GM19452 (cell line): ENCODE results near the gene PLS3.

ENCODE experiments used
- ATAC-seq: cut with Tn5 transposase; IDR thresholded peaks from one replicate; pipeline ENCODE4 v1.9.1; 2021; ENCODE audit not compliant: unreplicated experiment

Gene PLS3

GRCh38 chrX:115564243-115564642, 3.3 kb downstream of the PLS3 start:
- no peak for ATAC-seq

DNA sequence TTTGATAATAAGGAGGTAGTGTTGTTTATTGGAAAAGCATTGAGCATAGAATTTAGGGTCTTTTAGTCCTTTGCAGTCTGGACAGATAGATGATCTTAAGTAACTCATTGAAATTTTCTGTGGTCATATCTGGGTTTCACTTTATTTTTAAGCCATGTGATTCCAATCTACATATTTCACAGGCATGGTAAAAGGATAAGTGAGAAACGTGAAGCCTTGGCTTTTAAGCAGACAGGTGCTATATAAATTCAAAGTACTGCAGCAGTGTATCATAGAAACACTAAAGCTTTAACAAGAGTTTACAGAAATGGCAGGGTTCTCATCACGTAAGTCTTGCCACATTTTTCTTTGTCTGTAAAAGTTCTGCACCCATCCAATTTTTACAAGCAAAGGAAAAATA, 4.9 kb downstream of the PLS3 start:
- ATAC-seq: no peak

- ATAC-seq: no peak
Measured at GRCh38 chrX:115571712-115572111, 10.7 kb downstream of the PLS3 start.

DNA sequence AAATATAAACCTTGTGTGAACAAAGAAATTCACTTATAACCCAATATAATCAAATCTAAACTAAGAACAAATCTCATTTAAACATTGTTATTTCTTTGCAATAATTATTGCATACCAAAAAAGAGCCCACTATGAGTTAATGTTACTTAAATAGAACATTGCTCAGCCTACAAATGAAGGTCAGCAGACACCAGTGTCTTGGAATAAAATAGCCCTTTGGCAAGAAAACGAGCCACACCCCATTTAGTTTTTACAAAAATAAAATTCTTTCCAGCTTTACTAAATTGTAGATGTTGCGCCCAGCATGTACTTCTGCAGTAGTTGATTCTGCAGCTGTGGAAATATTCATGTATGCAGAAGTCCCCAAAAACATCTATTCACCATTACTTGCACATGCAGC, 12.2 kb downstream of the PLS3 start:
- ATAC-seq: no peak

GRCh38 chrX:115576676-115577075, 15.7 kb downstream of the PLS3 start:
- ATAC-seq: no peak

- ATAC-seq: no peak
Measured at GRCh38 chrX:115579327-115579726, 18.4 kb downstream of the PLS3 start.

DNA sequence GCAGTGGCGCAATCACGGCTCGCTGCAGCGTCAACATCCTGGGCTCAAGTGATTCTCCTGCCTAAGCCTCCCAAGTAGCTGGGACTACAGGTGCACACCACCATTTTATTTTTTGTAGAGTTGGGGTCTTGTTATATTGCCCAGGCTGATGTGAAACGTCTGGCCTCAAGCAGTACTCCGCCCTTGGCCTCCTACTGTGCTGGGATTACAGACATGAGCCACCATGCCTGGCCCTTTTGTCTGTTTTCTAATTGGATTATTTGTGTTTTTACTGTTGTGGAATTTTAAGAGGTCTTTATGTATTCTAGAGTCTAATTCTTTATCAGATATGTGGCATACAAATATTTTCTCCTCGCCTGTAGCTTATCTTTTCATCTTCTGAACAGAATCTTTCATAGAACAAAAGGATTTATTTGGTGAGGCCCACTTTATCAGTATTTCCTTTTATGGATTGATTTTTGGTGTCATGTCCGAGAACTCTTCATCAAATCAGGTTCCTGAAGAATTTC, 18.9 kb downstream of the PLS3 start:
- no peak for ATAC-seq

- no peak for ATAC-seq
Measured at GRCh38 chrX:115581759-115582615, 21.0 kb downstream of the PLS3 start.

DNA sequence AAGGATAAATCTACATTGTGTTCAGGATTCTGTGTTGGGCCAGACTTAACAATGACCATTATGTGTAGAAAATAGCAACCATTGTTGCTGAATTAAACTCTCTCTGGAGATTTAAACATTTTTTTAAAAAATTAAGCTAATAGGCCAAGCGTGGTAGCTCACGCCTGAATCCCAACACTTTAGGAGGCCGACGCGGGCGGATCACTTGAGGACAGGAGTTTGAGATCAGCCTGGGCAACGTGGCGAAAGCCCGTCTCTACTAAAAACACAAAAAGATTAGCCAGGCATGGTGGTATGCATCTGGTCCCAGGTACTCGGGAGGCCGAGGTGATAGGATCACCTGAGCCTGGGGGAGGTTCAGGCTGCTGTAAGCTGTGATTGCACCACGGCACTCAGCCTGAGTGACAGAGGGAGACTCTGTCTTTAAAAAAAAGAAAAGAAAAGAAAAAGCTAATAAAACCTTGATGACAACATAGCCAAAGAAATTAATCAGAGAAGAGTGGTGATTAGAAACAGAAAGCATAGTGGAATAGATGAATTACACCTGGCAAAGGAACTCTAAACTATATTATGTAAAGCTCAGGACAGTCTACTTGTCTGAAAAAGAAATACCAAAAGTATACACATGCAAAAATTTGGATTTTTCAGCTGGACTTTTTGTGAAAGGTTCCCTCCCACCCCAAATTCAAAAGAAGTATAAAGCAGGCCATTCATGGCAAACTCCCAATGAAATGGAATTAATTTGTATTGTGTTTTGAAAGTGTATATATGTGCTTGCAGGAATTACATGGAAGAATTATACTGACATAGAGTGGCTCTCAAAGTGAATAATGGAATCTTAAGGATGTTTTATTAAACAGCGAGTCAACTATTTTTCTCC, 21.9 kb downstream of the PLS3 start:
- ATAC-seq: no peak

DNA sequence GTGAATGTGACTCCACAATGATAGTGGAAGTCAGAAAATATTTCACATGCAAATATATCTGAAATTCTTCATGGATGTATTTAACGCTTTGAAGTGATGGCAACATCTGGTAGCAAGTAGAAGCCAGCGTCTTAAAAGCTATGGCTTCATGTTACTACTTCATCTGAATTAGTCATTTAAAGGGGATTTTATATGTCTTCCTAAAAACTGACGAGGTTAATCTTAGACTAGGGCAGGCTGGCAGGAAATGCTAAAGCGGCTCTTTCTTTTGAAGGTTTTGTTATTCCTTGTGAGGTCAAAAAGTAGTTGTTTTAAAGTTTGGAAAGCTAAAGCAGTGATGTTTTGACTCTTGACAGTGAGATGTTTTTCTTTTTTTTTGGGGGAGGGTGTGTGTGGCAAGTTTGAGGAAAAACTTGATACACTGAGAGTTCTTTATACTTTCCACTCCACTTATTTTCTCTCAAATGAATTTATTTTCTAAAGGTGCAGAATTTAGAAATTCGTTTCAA, 22.6 kb downstream of the PLS3 start:
- no peak for ATAC-seq

- ATAC-seq: no peak
Measured at GRCh38 chrX:115584696-115585095, 23.7 kb downstream of the PLS3 start.

GRCh38 chrX:115588179-115588578, 27.2 kb downstream of the PLS3 start:
- no peak for ATAC-seq

- ATAC-seq: no peak
Measured at GRCh38 chrX:115589419-115589818, 28.4 kb downstream of the PLS3 start.

DNA sequence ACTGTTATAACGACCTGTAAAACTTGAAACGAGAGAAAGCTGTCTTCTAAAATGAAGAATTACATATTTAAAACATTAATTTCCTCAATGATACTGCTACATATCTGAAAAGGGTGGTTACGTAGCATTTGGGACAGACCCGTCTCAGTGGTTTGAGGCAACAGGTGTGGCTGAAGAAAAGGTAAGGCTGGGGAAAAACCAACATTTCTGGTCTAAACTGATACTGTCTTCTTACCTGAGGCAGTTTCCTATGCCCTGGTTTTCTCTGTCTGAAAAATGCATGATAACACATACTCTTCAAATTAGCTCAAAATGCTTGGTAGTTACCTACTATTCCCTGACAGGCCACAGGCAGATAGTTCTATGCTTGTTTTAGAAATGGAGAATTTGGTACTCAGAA, 30.4 kb downstream of the PLS3 start:
- no peak for ATAC-seq

- no peak for ATAC-seq
Measured at GRCh38 chrX:115591856-115592842, 31.2 kb downstream of the PLS3 start.

DNA sequence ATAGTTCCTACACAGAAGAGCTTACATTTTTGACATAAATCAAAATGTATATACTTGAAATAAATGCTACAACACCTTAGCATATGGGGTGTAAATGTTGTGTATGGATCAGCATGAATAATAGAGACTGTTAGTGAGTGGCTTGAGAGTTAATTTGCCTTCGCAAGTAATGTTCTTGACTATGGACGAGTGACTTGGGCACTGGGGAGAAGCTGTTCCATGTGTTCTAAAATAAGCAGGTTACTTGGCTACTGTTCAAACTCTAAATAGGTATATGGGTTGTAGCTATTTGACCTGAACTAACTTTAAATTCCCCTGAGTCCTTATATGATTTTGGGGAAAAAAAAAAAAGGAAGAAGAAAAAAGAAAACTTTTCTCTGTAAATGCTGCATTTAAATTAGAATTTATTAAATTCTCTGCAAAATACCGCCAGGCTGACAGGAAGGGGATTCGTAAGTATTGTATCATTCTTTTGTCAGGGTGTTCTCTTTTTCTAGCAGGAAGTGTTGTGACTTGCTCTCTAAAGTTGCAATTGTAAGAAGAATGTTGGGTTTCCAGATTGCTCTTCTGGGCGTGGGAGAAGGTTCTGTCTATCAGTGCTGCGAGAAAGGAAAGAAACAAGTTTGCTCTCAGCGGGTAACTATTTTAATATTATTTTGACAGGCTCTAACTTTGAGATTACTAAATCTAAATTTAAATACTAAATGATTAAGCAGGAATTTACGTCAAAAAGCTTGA, 32.2 kb downstream of the PLS3 start:
- no peak for ATAC-seq

GRCh38 chrX:115595049-115595448, 34.1 kb downstream of the PLS3 start:
- no peak for ATAC-seq

DNA sequence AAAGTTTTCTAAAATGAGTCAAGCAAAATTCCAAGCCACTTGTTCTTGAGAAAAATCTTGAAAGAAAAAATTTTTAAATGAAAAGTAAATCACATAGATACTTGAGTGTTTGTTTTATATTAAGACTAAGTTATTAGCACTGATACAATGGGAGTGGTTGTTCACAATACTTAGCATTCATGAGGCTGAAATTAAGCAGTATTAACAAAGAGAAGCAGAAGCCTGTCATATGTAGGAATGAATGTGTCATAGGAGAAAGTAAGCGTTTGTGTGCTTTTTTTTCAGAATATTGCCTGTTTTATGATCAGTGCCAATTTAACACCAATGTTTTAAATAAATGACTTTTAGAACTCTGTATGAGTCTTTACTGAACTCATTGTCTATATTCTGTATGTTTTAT, 37.6 kb downstream of the PLS3 start:
- no peak for ATAC-seq

DNA sequence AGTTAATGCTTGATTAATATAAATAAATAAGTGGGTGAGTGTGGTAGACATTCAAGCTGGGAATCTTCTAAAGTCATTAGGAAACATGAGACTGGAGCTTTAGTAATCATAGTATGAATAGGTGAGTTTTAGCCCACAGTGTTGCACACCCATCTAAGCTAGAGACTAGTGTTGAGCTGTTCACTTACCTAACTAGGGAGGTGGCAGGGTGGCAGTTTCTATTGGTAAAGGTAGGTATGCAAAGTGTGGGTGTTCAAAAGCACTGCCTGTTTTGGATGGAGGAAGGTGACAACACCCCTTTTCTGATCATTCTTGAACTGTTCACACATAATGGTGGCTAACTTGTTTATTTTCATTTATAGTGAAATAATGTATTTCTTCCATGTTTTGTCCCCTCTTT, 41.3 kb downstream of the PLS3 start:
- ATAC-seq: no peak
